Measurements from ENCODE around the gene OLFM3. TPM values are rescaled to one million over a fixed set of nuclear protein-coding genes. Genes with fewer than 3 reads are reported as not detected.

OLFM3 gene
- total and polyA plus RNA-seq, 10 of the 15 experiments (the other 5 are each of a cell fraction or from before 2014, with no cell fraction given): 0.09 to 0.33 TPM; not detected in 8

GRCh38 chr1:101757985-101758384 lies 238.7 kb downstream of the OLFM3 start (continued):
- no peak for TF ChIP-seq MYB (IDR thresholded peaks at IDR 0.05; ENCODE audit: borderline replicate concordance, low read depth, low read length)
- TF ChIP-seq EED (IDR thresholded peaks at IDR 0.05; ENCODE audit: low read depth): no peak
- TF ChIP-seq MYC (IDR thresholded peaks at IDR 0.05; ENCODE audit: insufficient read depth, insufficient read length, insufficient replicate concordance, low read length, severe bottlenecking): no peak
- no peak for TF ChIP-seq ATF3 (IDR thresholded peaks at IDR 0.05; ENCODE audit: borderline replicate concordance, extremely low read depth, low read depth, low read length)
- no peak for TF ChIP-seq MTA2 (IDR thresholded peaks at IDR 0.05; ENCODE audit: low read depth)
- no peak for TF ChIP-seq PRDM15 (CRISPR knock-in tag; IDR thresholded peaks at IDR 0.05)
- TF ChIP-seq NFYA (IDR thresholded peaks at IDR 0.05; ENCODE audit: borderline replicate concordance, low read depth, low read length): no peak
- no peak for TF ChIP-seq IRF3 (IDR thresholded peaks at IDR 0.05)
- TF ChIP-seq IKZF2 (IDR thresholded peaks at IDR 0.05): no peak

Data from GM12878 (cell line).